Tibial nerve (tissue), 4 donors: ENCODE measurements around the gene ADRA2C. TPM values are rescaled to one million over a fixed set of nuclear protein-coding genes. Genes with fewer than 3 reads are reported as not detected.

Experiments
- DNase-seq, 2 donors: peaks; one replicate each; pipeline ENCODE4 v3.0.0-alpha.2; 2019; ENCODE audit warnings: low spot score in 2 of 2
- H3K27ac ChIP-seq, 4 donors: fragments of 200-600 bp; sonication (generic) in 3 of 4; one replicate each; pipeline ENCODE4 v1.5.1; 2017 to 2019; ENCODE audit warnings: mild to moderate bottlenecking in 1 of 4
- H3K27me3 ChIP-seq, 2 donors: fragments of 200-600 bp; sonication (generic) in 1 of 2; one replicate each; pipeline versions ENCODE4 v1.5.1 to v1.6.0; 2017 to 2019
- H3K36me3 ChIP-seq, 3 donors: fragments of 200-600 bp; sonication (generic); one replicate each; pipeline ENCODE4 v1.5.1; 2018 to 2019
- H3K4me1 ChIP-seq, 4 donors: fragments of 200-600 bp; sonication (generic) in 3 of 4; one replicate each; pipeline ENCODE4 v1.5.1; 2017 to 2019
- H3K4me3 ChIP-seq, 4 donors: fragments of 200-600 bp; sonication (generic) in 3 of 4; one replicate each; pipeline ENCODE4 v1.5.1; 2017 to 2019; ENCODE audit warnings: mild to moderate bottlenecking in 1 of 4, moderate library complexity in 1 of 4
- H3K9me3 ChIP-seq, 4 donors: fragments of 200-600 bp; sonication (generic) in 3 of 4; one replicate each; pipeline ENCODE4 v1.5.1; 2017 to 2019
- CTCF ChIP-seq, 5 experiments: fragments of 200-600 bp in 3 of 5; fragments of 450-650 bp in 2 of 5; sonication (generic) in 3 of 5; IDR thresholded peaks; one replicate each; pipeline ENCODE4 v1.5.1; 2016 to 2019; ENCODE audit warnings: antibody characterized with exemption in 5 of 5, mild to moderate bottlenecking in 3 of 5, moderate library complexity in 2 of 5
- EP300 ChIP-seq, 2 donors: sonication (generic); formaldehyde crosslinking; IDR thresholded peaks; one replicate each; pipeline ENCODE4 v1.6.1; 2017; ENCODE audit warnings: antibody characterized with exemption in 2 of 2, mild to moderate bottlenecking in 1 of 2
- POLR2A ChIP-seq, 2 donors: fragments of 450-650 bp; IDR thresholded peaks; one replicate each; pipeline ENCODE4 v1.6.1; 2017; ENCODE audit warnings: antibody characterized with exemption in 2 of 2, mild to moderate bottlenecking in 2 of 2, moderate library complexity in 2 of 2
- WGBS, 2 donors: methylation state at CpG; one replicate each; pipeline ENCODE4 v1.1.5; 2018; 5-methylcytosine and 5-hydroxymethylcytosine counted together
- total RNA-seq, 4 donors: library from RNA; depleted of rRNA; stranded (reverse); fragments of >200 nt; gene quantifications; one replicate each; pipeline ENCODE4 v1.1.0, GENCODE V29; 2016

Gene ADRA2C
- total RNA-seq, 4 donors from 2014 or later = 3.1 to 13.2 (median 7.5) TPM

GRCh38 chr4:3719836-3720235 is 46.3 kb upstream of the ADRA2C start:
- Histone ChIP-seq H3K4me3 (no peak overlapping the region), H3K27ac (no peak overlapping the region), H3K36me3 (no peaks in the 10 kb centered on the region), H3K4me1 (peaks cover 0 to 3% (median 0%) of the 10 kb centered on the region in 4 donors), H3K9me3 (peaks cover 0 to 32% (median 0%) of the 10 kb centered on the region in 4 donors), H3K27me3 (peaks cover 0 to 27% of the 10 kb centered on the region in 2 donors)
- WGBS, 2 donors = 75 to 76% methylated on average over 11 of the region's 11 CpGs
- no peak for DNase-seq
- TF ChIP-seq POLR2A (IDR thresholded peaks at IDR 0.05) (no peak), EP300 (IDR thresholded peaks at IDR 0.05) (no peak), CTCF (IDR thresholded peaks at IDR 0.05) (no peak)

GRCh38 chr4:3720466-3720865 is 45.7 kb upstream of the ADRA2C start:
- peaks cover 0 to 32% (median 0%) of the 10 kb centered on the region in 4 donors for H3K9me3 ChIP-seq
- peaks cover 0 to 34% of the 10 kb centered on the region in 2 donors for H3K27me3 ChIP-seq
- no peak for TF ChIP-seq EP300 (IDR thresholded peaks at IDR 0.05)
- no peak for TF ChIP-seq POLR2A (IDR thresholded peaks at IDR 0.05)
- no peak for TF ChIP-seq CTCF (IDR thresholded peaks at IDR 0.05)
- DNase-seq = no peak
- WGBS, 2 donors = 30 to 31% methylated on average over 4 of the region's 4 CpGs
- H3K4me3 ChIP-seq = no peak overlapping the region
- no peak overlapping the region for H3K27ac ChIP-seq
- no peaks in the 10 kb centered on the region for H3K36me3 ChIP-seq
- H3K4me1 ChIP-seq = peaks cover 0 to 4% (median 0%) of the 10 kb centered on the region in 4 donors

- H3K4me3 ChIP-seq = no peak overlapping the region
- H3K9me3 ChIP-seq = peaks cover 0 to 32% (median 0%) of the 10 kb centered on the region in 4 donors
- TF ChIP-seq POLR2A (IDR thresholded peaks at IDR 0.05) = no peak
- no peak for TF ChIP-seq EP300 (IDR thresholded peaks at IDR 0.05)
- TF ChIP-seq CTCF (IDR thresholded peaks at IDR 0.05) = no peak
- peaks cover 0 to 38% of the 10 kb centered on the region in 2 donors for H3K27me3 ChIP-seq
- whole genome bisulfite sequencing, 2 donors = 61% methylated on average over 8 of the region's 8 CpGs
- no peaks in the 10 kb centered on the region for H3K36me3 ChIP-seq
- H3K27ac ChIP-seq = no peak overlapping the region
- no peak for DNase-seq
- H3K4me1 ChIP-seq = peaks cover 0 to 4% (median 0%) of the 10 kb centered on the region in 4 donors
These were observed 45.0 kb upstream of the ADRA2C start for GRCh38 chr4:3721186-3721585.

- peaks cover 0 to 40% of the 10 kb centered on the region in 2 donors for H3K27me3 ChIP-seq
- no peaks in the 10 kb centered on the region for H3K36me3 ChIP-seq
- H3K9me3 ChIP-seq = peaks cover 0 to 32% (median 0%) of the 10 kb centered on the region in 4 donors
- TF ChIP-seq POLR2A (IDR thresholded peaks at IDR 0.05) = no peak
- TF ChIP-seq CTCF (IDR thresholded peaks at IDR 0.05) = no peak
- no peak for TF ChIP-seq EP300 (IDR thresholded peaks at IDR 0.05)
- H3K4me3 ChIP-seq = no peak overlapping the region
- peaks cover 0 to 4% (median 0%) of the 10 kb centered on the region in 4 donors for H3K4me1 ChIP-seq
- no peak overlapping the region for H3K27ac ChIP-seq
- WGBS, 2 donors = 59 to 71% methylated on average over 6 of the region's 6 CpGs
- no peak for DNase-seq
These were observed 44.6 kb upstream of the ADRA2C start for GRCh38 chr4:3721627-3722026.

GRCh38 chr4:3722446-3723231 is 43.5 kb upstream of the ADRA2C start:
- Histone ChIP-seq H3K9me3 (peaks cover 0 to 27% (median 0%) of the 10 kb centered on the region in 4 donors), H3K27me3 (peaks cover 0 to 51% of the 10 kb centered on the region in 2 donors), H3K4me3 (no peak overlapping the region), H3K27ac (no peak overlapping the region), H3K4me1 (peaks cover 0 to 4% (median 0%) of the 10 kb centered on the region in 4 donors), H3K36me3 (no peaks in the 10 kb centered on the region)
- 86 to 91% methylated on average over 10 to 11 of the region's 11 CpGs for WGBS, 2 donors
- TF ChIP-seq EP300 (IDR thresholded peaks at IDR 0.05) (no peak), CTCF (IDR thresholded peaks at IDR 0.05) (no peak), POLR2A (IDR thresholded peaks at IDR 0.05) (no peak)
- DNase-seq = no peak
